Loucy (cell line): ENCODE results near the gene GPR39.

Experiments
- EZH2phosphoT487 ChIP-seq: fragments of 200-600 bp; IDR thresholded peaks from 2 replicates; pipeline ENCODE4 v1.6.1; 2018; ENCODE audit warnings: antibody characterized with exemption, mild to moderate bottlenecking, moderate library complexity, borderline replicate concordance
- TF ChIP-seq, protein P1 (sequence below): fragments of 200-600 bp; sonication (generic); conservative IDR thresholded peaks from 2 replicates; pipeline ENCODE4 v1.5.1; 2014; ENCODE audit warnings: mild to moderate bottlenecking, antibody characterized with exemption, low read length

GRCh38 chr2:132659331-132659730 lies 242.7 kb downstream of the GPR39 start:
- TF ChIP-seq, protein P1, sequence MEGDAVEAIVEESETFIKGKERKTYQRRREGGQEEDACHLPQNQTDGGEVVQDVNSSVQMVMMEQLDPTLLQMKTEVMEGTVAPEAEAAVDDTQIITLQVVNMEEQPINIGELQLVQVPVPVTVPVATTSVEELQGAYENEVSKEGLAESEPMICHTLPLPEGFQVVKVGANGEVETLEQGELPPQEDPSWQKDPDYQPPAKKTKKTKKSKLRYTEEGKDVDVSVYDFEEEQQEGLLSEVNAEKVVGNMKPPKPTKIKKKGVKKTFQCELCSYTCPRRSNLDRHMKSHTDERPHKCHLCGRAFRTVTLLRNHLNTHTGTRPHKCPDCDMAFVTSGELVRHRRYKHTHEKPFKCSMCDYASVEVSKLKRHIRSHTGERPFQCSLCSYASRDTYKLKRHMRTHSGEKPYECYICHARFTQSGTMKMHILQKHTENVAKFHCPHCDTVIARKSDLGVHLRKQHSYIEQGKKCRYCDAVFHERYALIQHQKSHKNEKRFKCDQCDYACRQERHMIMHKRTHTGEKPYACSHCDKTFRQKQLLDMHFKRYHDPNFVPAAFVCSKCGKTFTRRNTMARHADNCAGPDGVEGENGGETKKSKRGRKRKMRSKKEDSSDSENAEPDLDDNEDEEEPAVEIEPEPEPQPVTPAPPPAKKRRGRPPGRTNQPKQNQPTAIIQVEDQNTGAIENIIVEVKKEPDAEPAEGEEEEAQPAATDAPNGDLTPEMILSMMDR: no peak
- no peak for TF ChIP-seq EZH2phosphoT487
